Keratinocyte (primary cell): ENCODE results near the gene DMKN. TPM values are rescaled to one million over a fixed set of nuclear protein-coding genes. Genes with fewer than 3 reads are reported as not detected.

ENCODE experiments used
- DNase-seq: peaks from one replicate; pipeline ENCODE4 v3.0.0-alpha.2; 2011; ENCODE audit warnings: low read depth, missing footprints, low spot score
- FAIRE-seq: peaks from 2 replicates; lab custom pipeline; 2011; peaks lifted over from hg19 to GRCh38; lab: Jason Lieb, UNC
- H2AFZ ChIP-seq: 2 replicates; pipeline ENCODE4 v1.6.0; 2012; ENCODE audit warnings: low read length, control low read depth, inconsistent platforms; ENCODE audit not compliant: control insufficient read depth
- H3K27ac ChIP-seq: 2 replicates; pipeline ENCODE4 v1.5.1; 2011; ENCODE audit warnings: low read length; ENCODE audit not compliant: control insufficient read depth, insufficient read depth
- H3K27me3 ChIP-seq: 3 replicates; pipeline ENCODE4 v1.6.0; 2011; ENCODE audit warnings: low read length; ENCODE audit not compliant: control insufficient read depth, insufficient read depth; ENCODE audit errors: extremely low read depth
- H3K36me3 ChIP-seq, 2 experiments: 2 replicates in 1 of 2; 3 replicates in 1 of 2; pipeline ENCODE4 v1.5.1; 2011; ENCODE audit warnings: low read length in 2 of 2, mild to moderate bottlenecking in 1 of 2; ENCODE audit not compliant: control insufficient read depth in 2 of 2, insufficient read depth in 2 of 2; ENCODE audit errors: extremely low read depth in 1 of 2
- H3K4me1 ChIP-seq: 3 replicates; pipeline ENCODE4 v1.5.1; 2011; ENCODE audit warnings: low read length; ENCODE audit not compliant: control insufficient read depth, insufficient read depth; ENCODE audit errors: extremely low read depth
- H3K4me2 ChIP-seq: 3 replicates; pipeline ENCODE4 v1.6.0; 2011; ENCODE audit warnings: low read depth, low read length; ENCODE audit not compliant: control insufficient read depth, insufficient read depth; ENCODE audit errors: extremely low read depth
- H3K4me3 ChIP-seq, 3 experiments: fragments of 200-600 bp in 1 of 3; sonication (generic) in 1 of 3; 2 replicates in 2 of 3; 3 replicates in 1 of 3; pipeline ENCODE4 v1.5.1; 2011 to 2016; ENCODE audit warnings: low read length in 3 of 3, mild to moderate bottlenecking in 3 of 3, control low read depth in 2 of 3, inconsistent platforms in 1 of 3, low read depth in 1 of 3, mixed read lengths in 1 of 3, mixed run types in 1 of 3, moderate library complexity in 1 of 3; ENCODE audit not compliant: control insufficient read depth in 2 of 3, insufficient read depth in 2 of 3; ENCODE audit errors: extremely low read depth in 1 of 3
- H3K79me2 ChIP-seq: 2 replicates; pipeline ENCODE4 v1.6.0; 2012; ENCODE audit warnings: low read length; ENCODE audit not compliant: control insufficient read depth, insufficient read depth
- H3K9ac ChIP-seq: 3 replicates; pipeline ENCODE4 v1.6.0; 2011; ENCODE audit warnings: low read length; ENCODE audit not compliant: control insufficient read depth, insufficient read depth; ENCODE audit errors: extremely low read depth
- H3K9me1 ChIP-seq: 3 replicates; pipeline ENCODE4 v1.6.0; 2011; ENCODE audit warnings: low read length; ENCODE audit not compliant: control insufficient read depth, insufficient read depth; ENCODE audit errors: extremely low read depth
- H3K9me3 ChIP-seq: 2 replicates; pipeline ENCODE4 v1.5.1; 2012; ENCODE audit warnings: low read depth, low read length; ENCODE audit not compliant: control insufficient read depth
- H4K20me1 ChIP-seq: 3 replicates; pipeline ENCODE4 v1.6.0; 2011; ENCODE audit warnings: low read length; ENCODE audit not compliant: control insufficient read depth, insufficient read depth; ENCODE audit errors: extremely low read depth
- CTCF ChIP-seq, 3 experiments: IDR thresholded peaks in 1 of 3; conservative IDR thresholded peaks in 1 of 3; optimal IDR thresholded peaks in 1 of 3; 2 replicates in 2 of 3; 3 replicates in 1 of 3; pipeline versions ENCODE3 to v1.5.1; 2011; ENCODE audit warnings: low read length in 3 of 3, mild to moderate bottlenecking in 3 of 3, moderate library complexity in 2 of 3, control low read depth in 1 of 3, inconsistent platforms in 1 of 3; ENCODE audit not compliant: insufficient read depth in 2 of 3; ENCODE audit errors: extremely low read depth in 1 of 3
- EZH2 ChIP-seq: IDR thresholded peaks from one replicate; pipeline ENCODE4 v1.6.1; 2012; ENCODE audit warnings: inconsistent platforms, mild to moderate bottlenecking, low read length, moderate library complexity
- dilution Hi-C: fragments of 300-500 bp; cut with MboI; formaldehyde crosslinking; loops from one replicate; pipeline ENCODE4 v1.7.0; 2020; ENCODE audit warnings: low sequenced_read_pairs; ENCODE audit not compliant: extremely low pct_ligation_motif_present
- polyA plus RNA-seq, 5 experiments: library from polyadenylated mRNA; depleted of rRNA in 3 of 5; stranded (reverse) in 3 of 5; stranded (forward) in 1 of 5; unstranded in 1 of 5; fragments of >200 nt; gene quantifications; 1 replicate in 1 of 5; 2 replicates in 3 of 5; 3 replicates in 1 of 5; pipeline versions ENCODE4 v1.2.1 to v1.2.3, GENCODE V29; 2011 to 2012; ENCODE audit warnings: missing spikeins in 2 of 5, low read depth in 1 of 5, low replicate concordance in 1 of 5

Gene DMKN
- polyA plus RNA-seq, 1 donor (not counting 4 experiments of a cell fraction or from before 2014, with no cell fraction given): 235 TPM

DNA sequence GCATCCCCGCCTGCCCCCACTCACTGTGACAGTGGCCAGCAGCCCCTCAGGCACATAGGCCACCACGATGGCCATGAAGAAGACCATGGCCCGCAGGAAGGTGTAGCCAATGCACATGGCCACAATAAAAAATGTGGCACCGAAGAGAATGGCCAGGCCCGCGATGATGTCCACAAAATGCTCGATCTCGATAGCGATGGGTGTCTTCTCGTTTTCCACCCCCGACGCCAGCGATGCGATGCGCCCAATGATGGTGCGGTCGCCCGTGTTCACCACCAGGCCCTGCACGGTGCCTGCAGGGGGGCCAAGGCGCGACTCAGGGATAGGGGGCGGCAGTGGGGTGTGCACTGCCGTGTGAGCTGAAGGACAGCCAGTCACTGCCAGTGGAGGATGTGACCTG, 46.3 kb upstream of the DMKN start:
- H3K9me1 ChIP-seq: no peaks in the 10 kb centered on the region
- H3K36me3 ChIP-seq: no peaks in the 10 kb centered on the region
- H3K9me3 ChIP-seq: no peaks in the 10 kb centered on the region
- no peaks in the 10 kb centered on the region for H3K79me2 ChIP-seq
- H3K27me3 ChIP-seq: peaks cover 23% of the 10 kb centered on the region
- H3K9ac ChIP-seq: no peak overlapping the region
- no peak for FAIRE-seq
- dilution Hi-C loops: loop anchor here (5.0 kb wide), 1 partner anchor 48 kb away; no protein-coding TSS in a partner anchor
- H4K20me1 ChIP-seq: no peaks in the 10 kb centered on the region
- TF ChIP-seq CTCF (optimal IDR thresholded peaks at IDR 0.05 in 1 of 3, IDR thresholded peaks at IDR 0.05 in 1 of 3, conservative IDR thresholded peaks at IDR 0.05 in 1 of 3; ENCODE audit: extremely low read depth in 1 of 3, insufficient read depth in 2 of 3, low read length in 3 of 3) (no peak), EZH2 (no peak)
- H3K4me2 ChIP-seq: no peak overlapping the region
- H3K4me3 ChIP-seq: no peak overlapping the region
- no peak overlapping the region for H2AFZ ChIP-seq
- H3K4me1 ChIP-seq: no peaks in the 10 kb centered on the region
- DNase-seq: no peak
- no peak overlapping the region for H3K27ac ChIP-seq

GRCh38 chr19:35559281-35559659, 45.8 kb upstream of the DMKN start:
- H3K79me2 ChIP-seq: no peaks in the 10 kb centered on the region
- no peak overlapping the region for H3K4me3 ChIP-seq
- FAIRE-seq (no peak), DNase-seq (no peak)
- H3K9me3 ChIP-seq: no peaks in the 10 kb centered on the region
- H4K20me1 ChIP-seq: no peaks in the 10 kb centered on the region
- H3K9ac ChIP-seq: no peak overlapping the region
- no peak overlapping the region for H3K27ac ChIP-seq
- no peaks in the 10 kb centered on the region for H3K36me3 ChIP-seq
- TF ChIP-seq EZH2 (no peak), CTCF (optimal IDR thresholded peaks at IDR 0.05 in 1 of 3, IDR thresholded peaks at IDR 0.05 in 1 of 3, conservative IDR thresholded peaks at IDR 0.05 in 1 of 3; ENCODE audit: extremely low read depth in 1 of 3, insufficient read depth in 2 of 3, low read length in 3 of 3) (no peak)
- H3K4me2 ChIP-seq: no peak overlapping the region
- H2AFZ ChIP-seq: no peak overlapping the region
- H3K4me1 ChIP-seq: no peaks in the 10 kb centered on the region
- dilution Hi-C loops: loop anchor here (5.0 kb wide), 1 partner anchor 48 kb away; no protein-coding TSS in a partner anchor
- H3K27me3 ChIP-seq: peaks cover 23% of the 10 kb centered on the region
- no peaks in the 10 kb centered on the region for H3K9me1 ChIP-seq
